ENCODE data around the gene HNRNPH1.

Gene HNRNPH1

GRCh38 chr5:179564526-179564925 lies 58.9 kb downstream of the HNRNPH1 start:
- ChIA-PET CTCF (no interaction called here), POLR2A (no interaction called here)
- TF ChIP-seq, protein P1, sequence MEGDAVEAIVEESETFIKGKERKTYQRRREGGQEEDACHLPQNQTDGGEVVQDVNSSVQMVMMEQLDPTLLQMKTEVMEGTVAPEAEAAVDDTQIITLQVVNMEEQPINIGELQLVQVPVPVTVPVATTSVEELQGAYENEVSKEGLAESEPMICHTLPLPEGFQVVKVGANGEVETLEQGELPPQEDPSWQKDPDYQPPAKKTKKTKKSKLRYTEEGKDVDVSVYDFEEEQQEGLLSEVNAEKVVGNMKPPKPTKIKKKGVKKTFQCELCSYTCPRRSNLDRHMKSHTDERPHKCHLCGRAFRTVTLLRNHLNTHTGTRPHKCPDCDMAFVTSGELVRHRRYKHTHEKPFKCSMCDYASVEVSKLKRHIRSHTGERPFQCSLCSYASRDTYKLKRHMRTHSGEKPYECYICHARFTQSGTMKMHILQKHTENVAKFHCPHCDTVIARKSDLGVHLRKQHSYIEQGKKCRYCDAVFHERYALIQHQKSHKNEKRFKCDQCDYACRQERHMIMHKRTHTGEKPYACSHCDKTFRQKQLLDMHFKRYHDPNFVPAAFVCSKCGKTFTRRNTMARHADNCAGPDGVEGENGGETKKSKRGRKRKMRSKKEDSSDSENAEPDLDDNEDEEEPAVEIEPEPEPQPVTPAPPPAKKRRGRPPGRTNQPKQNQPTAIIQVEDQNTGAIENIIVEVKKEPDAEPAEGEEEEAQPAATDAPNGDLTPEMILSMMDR (IDR thresholded peaks at IDR 0.05; ENCODE audit: insufficient read depth, low read length, missing control alignments): no peak
- no peak for DNase-seq (ENCODE audit: low read depth, low spot score)
- H3K4me3 ChIP-seq (ENCODE audit: low read depth, low read length): no peak overlapping the region
